Measurements from ENCODE around the gene PPM1D. TPM values are rescaled to one million over a fixed set of nuclear protein-coding genes. Genes with fewer than 3 reads are reported as not detected.

PPM1D gene
- total RNA-seq, 1 experiment from 2014 or later, result 19.0 TPM

DNA sequence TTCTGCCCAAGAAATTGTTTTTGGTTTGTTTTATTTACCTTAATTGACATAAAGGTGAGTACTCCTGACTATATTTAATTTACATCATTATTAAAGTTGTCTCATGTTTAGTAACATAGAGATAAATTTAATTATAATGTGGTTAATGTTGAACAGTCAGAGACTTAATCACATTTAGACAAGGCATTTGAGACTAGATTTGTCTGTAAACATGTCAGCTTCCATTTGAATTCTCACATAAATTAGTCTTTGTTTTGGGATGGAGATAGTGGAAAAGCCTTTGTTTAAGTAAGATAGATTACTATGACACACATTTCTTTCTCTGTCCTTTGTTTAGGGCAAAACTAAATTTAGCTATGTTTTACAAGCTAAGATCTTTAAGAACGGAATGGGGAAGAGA is 59.2 kb downstream of the PPM1D start:
- Histone ChIP-seq H3K9me3 (ENCODE audit: control insufficient read depth, low read depth, low read length) (no peaks in the 10 kb centered on the region), H3K4me2 (ENCODE audit: insufficient read depth, insufficient read length, low read length) (no peak overlapping the region), H3K14ac (ENCODE audit: insufficient read depth, low read length) (no peak overlapping the region), H2BK20ac (ENCODE audit: low read depth, low read length, poor library complexity, severe bottlenecking) (no peak overlapping the region), H3K23me2 (ENCODE audit: insufficient read length, low read depth, low read length, poor library complexity, severe bottlenecking) (no peaks in the 10 kb centered on the region), H3K4me1 (ENCODE audit: insufficient read depth, low read length) (no peaks in the 10 kb centered on the region), H2BK120ac (ENCODE audit: low read depth, low read length, poor library complexity, severe bottlenecking) (no peak overlapping the region), H3K23ac (ENCODE audit: insufficient read length, low read depth, low read length) (no peak overlapping the region), H3K27me3 (ENCODE audit: insufficient read depth, low read length) (no peaks in the 10 kb centered on the region), H2BK5ac (ENCODE audit: insufficient read length, low read length) (no peak overlapping the region), H4K5ac (ENCODE audit: insufficient read length, low read depth, low read length) (no peak overlapping the region), H3K18ac (ENCODE audit: insufficient read length, low read depth, low read length) (no peak overlapping the region), H4K20me1 (ENCODE audit: control insufficient read depth, insufficient read depth, insufficient read length) (no peaks in the 10 kb centered on the region), H3K27ac (ENCODE audit: insufficient read length, low read depth, low read length) (no peak overlapping the region), H3K79me1 (ENCODE audit: insufficient read depth, low read depth, low read length, poor library complexity, severe bottlenecking) (no peaks in the 10 kb centered on the region), H3K9ac (ENCODE audit: extremely low read depth, insufficient read length, low read length) (no peak overlapping the region), H2BK15ac (ENCODE audit: low read depth, low read length) (no peak overlapping the region), H4K8ac (replicated peaks; ENCODE audit: insufficient read length, low read depth, low read length) (no peak overlapping the region), H3K4ac (ENCODE audit: low read depth, low read length) (no peak overlapping the region), H2BK12ac (ENCODE audit: insufficient read length, low read depth, low read length) (no peak overlapping the region), H2AFZ (ENCODE audit: low read length) (no peak overlapping the region), H3K56ac (ENCODE audit: insufficient read length, low read depth, low read length) (no peak overlapping the region), H2AK5ac (ENCODE audit: insufficient read length, low read length) (no peak overlapping the region), H3K79me2 (ENCODE audit: insufficient read depth, low read length) (no peaks in the 10 kb centered on the region), H4K91ac (ENCODE audit: insufficient read length, low read depth, low read length) (no peak overlapping the region), H3T11ph (ENCODE audit: low read length) (no peak overlapping the region)
- no peaks in the 10 kb centered on the region for H3K9me3 Mint-ChIP-seq
- no peaks in the 10 kb centered on the region for H3K27me3 Mint-ChIP-seq (ENCODE audit: low read depth)
- no peak for DNase-seq
- WGBS (ENCODE audit: extremely low coverage, insufficient read length, low lambda C conversion rate), result no CpG with 5 or more reads among the region's 1 CpG
- H3K36me3 Mint-ChIP-seq (ENCODE audit: insufficient read depth in 1 of 3, low read depth in 3 of 3), result peaks cover 0 to 26% (median 16%) of the 10 kb centered on the region in 3 experiments; a peak in 5 of 7 replicates
- TF ChIP-seq, protein P1, sequence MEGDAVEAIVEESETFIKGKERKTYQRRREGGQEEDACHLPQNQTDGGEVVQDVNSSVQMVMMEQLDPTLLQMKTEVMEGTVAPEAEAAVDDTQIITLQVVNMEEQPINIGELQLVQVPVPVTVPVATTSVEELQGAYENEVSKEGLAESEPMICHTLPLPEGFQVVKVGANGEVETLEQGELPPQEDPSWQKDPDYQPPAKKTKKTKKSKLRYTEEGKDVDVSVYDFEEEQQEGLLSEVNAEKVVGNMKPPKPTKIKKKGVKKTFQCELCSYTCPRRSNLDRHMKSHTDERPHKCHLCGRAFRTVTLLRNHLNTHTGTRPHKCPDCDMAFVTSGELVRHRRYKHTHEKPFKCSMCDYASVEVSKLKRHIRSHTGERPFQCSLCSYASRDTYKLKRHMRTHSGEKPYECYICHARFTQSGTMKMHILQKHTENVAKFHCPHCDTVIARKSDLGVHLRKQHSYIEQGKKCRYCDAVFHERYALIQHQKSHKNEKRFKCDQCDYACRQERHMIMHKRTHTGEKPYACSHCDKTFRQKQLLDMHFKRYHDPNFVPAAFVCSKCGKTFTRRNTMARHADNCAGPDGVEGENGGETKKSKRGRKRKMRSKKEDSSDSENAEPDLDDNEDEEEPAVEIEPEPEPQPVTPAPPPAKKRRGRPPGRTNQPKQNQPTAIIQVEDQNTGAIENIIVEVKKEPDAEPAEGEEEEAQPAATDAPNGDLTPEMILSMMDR (conservative IDR thresholded peaks at IDR 0.05), result no peak
- peak overlapping the region in 1 of 3 experiments; percentile 64; a peak in 2 of 7 replicates for H3K27ac Mint-ChIP-seq
- no peak overlapping the region for H3K4me3 Mint-ChIP-seq
- no peaks in the 10 kb centered on the region for H3K4me1 Mint-ChIP-seq
